AG09319 (cell line): ENCODE measurements around the gene ROBO1.

Experiments
- DNase-seq: peaks from one replicate; pipeline ENCODE4 v3.0.0-alpha.2; 2010; ENCODE audit warnings: low read depth; ENCODE audit errors: extremely low read depth
- CTCF ChIP-seq: IDR thresholded peaks from 2 replicates; pipeline ENCODE4 v1.5.1; 2011; ENCODE audit warnings: low read depth, mild to moderate bottlenecking, inconsistent platforms, low read length, moderate library complexity

ROBO1 gene

GRCh38 chr3:79488407-79488806 lies 279.4 kb downstream of the ROBO1 start:
- DNase-seq = no peak
- no peak for TF ChIP-seq CTCF

GRCh38 chr3:79480746-79481145 lies 287.1 kb downstream of the ROBO1 start:
- DNase-seq = no peak
- TF ChIP-seq CTCF = no peak

- TF ChIP-seq CTCF = no peak
- DNase-seq = no peak
Measured at GRCh38 chr3:79478620-79479019, 289.2 kb downstream of the ROBO1 start.

- no peak for TF ChIP-seq CTCF
- no peak for DNase-seq
Measured at GRCh38 chr3:79477242-79477641, 290.6 kb downstream of the ROBO1 start.

GRCh38 chr3:79473993-79474392 lies 293.8 kb downstream of the ROBO1 start:
- no peak for DNase-seq
- TF ChIP-seq CTCF = no peak

- DNase-seq = no peak
Measured at GRCh38 chr3:79467721-79468120, 300.1 kb downstream of the ROBO1 start.

GRCh38 chr3:79461129-79461792 lies 306.5 kb downstream of the ROBO1 start:
- no peak for DNase-seq
- TF ChIP-seq CTCF = no peak

More at GRCh38 chr3:79467721-79468120, 300.1 kb downstream of the ROBO1 start:
- TF ChIP-seq CTCF = no peak
